GM12873 (cell line): ENCODE measurements around the gene KIAA0513.

Experiments
- CTCF ChIP-seq: IDR thresholded peaks from 2 replicates; pipeline ENCODE4 v1.5.1; 2012; ENCODE audit warnings: low read depth, mild to moderate bottlenecking, moderate library complexity, low read length, control low read depth; ENCODE audit not compliant: insufficient read depth; ENCODE audit errors: missing control alignments

The KIAA0513 gene

GRCh38 chr16:85062845-85063244 lies 35.2 kb downstream of the KIAA0513 start:
- TF ChIP-seq CTCF, result no peak

DNA sequence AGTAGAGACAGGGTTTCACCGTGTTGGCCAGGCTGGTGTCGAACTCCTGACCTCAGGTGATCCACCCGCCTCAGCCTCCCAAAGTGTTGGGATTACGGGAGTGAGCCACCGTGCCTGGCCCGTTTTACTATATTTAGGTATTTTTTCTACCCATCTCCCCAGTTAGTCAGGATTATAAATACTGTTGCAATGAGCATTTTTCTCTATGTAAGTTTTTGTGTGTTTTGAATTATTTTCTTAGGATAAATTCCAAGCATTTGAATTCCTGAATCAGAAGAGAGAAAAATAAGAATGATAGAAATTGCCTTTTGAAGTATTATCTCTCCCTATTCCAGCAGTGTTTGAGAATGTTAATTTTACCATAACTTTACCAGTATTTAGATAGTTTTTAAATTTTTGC lies 36.6 kb downstream of the KIAA0513 start:
- TF ChIP-seq CTCF, result no peak

DNA sequence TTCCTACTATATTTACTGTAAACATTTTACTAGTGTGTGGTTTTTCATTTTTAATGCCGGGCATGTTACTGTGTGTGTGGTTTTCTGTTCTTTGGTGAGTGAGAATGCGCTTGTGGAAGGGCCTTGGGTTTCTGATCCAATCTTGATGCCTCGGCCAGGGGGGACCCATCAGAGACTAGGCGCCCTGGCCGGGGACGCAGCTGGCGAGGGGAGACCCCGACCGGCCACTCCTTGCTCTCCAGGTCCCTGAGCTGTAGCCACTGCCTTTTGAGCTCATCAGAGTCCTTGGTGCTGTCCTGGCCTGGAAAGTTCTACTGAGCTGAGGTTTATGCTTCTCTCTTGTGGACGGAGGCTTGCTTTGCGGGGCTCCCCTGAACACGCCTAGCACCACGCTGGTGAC lies 37.5 kb downstream of the KIAA0513 start:
- no peak for TF ChIP-seq CTCF

DNA sequence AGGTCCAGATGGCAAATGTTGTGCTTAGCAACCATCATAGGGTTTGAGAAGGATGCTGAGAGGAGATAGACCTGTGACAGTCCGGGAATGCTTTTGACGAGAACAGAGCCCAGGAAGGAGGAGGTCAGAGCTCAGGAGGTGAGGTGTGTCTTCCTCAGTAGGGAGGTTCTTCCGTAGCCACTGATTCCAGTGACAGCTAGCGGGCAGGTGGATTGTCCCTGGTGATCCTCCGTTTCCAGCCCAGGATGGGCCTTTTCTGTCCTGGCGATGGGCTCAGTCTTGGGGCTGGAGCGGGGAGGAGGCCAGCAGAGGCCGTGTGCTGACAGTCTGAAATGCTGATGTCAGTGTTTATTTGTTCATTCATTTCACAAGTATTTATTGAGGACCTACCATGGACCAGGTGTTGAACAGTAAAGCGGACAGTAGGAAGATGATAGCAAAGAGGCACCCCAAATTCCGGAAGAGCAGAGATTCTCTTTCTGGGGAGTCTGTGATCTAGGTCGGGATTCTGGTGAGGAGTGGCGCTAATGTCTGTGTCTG lies 38.8 kb downstream of the KIAA0513 start:
- TF ChIP-seq CTCF, result no peak

DNA sequence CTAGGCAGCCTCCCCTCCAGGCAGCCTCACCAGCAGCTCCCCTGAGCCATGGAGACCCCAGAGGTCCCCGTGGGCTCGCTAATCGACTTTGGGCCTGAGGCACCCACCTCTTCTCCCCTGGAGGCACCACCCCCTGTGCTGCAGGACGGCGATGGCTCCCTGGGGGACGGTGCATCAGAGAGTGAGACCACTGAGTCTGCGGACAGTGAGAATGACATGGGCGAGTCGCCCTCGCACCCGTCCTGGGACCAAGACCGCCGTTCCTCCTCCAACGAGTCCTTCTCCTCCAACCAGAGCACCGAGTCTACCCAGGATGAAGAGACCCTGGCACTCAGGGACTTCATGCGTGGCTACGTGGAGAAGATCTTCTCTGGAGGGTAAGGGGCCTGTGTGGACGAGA lies 39.4 kb downstream of the KIAA0513 start:
- no peak for TF ChIP-seq CTCF

DNA sequence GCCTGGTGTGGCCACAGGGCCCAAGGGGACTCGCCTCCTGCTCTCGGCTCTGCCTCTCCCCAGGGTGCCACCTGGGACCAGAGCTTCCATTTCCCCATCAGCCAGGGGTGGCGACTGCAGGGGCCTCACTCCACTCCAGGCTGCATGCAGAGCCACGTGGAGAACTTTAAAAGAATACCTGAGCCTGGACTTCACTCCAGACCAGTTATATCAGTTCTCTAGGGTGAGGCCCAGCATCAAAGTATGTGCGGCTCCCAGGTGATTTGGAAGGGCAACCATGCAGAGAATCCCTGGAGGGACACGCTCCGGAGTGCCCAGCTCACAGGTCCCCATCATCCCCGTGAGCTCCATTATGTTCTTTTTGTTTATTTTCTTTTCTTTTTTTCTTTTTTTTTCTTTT lies 39.8 kb downstream of the KIAA0513 start:
- TF ChIP-seq CTCF, result no peak

GRCh38 chr16:85068746-85069145 lies 41.2 kb downstream of the KIAA0513 start:
- no peak for TF ChIP-seq CTCF
